KG1 (cell line): ENCODE measurements around the gene ARL4A.

Experiments used
- DNase-seq: peaks from one replicate; lab custom pipeline; 2025; lab: John Stamatoyannopoulos, UW

Gene ARL4A

DNA sequence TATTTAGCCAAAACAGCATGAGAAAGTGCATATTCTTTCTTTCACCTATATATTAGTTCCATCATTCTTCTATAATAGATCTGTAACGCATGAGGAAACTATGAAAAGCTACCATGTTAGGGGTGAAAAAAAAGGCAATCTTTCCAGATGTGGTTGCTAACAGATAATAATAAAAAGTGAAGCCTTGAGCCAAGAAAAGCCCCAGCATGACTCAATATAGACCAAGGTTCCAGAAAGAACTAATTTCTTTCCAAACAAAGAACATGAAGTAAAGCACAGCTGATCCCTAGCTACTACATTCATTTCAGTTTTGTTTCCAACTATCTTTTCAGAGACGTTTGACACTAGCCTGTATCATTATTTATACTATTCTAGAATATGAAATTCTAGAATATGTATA, 16.4 kb downstream of the ARL4A start:
- DNase-seq = no peak

DNA sequence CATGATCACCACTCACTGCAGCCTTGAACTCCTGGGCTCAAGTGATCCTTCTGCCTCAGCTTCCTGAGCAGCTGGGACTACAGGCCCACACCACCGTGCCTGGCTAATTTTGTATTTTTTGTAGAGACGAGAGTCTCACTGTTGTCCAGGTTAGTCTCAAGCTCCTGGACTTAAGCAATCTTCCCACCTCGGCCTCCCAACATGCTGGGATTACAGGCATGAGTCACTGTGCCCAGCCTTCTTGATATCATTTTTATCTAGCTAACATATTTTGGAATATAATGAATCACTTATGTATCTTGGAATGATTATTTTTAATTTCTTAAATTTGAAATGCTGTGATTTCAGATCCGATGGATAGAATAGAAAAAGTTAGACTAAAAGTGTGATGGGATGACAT, 18.4 kb downstream of the ARL4A start:
- DNase-seq = no peak

DNA sequence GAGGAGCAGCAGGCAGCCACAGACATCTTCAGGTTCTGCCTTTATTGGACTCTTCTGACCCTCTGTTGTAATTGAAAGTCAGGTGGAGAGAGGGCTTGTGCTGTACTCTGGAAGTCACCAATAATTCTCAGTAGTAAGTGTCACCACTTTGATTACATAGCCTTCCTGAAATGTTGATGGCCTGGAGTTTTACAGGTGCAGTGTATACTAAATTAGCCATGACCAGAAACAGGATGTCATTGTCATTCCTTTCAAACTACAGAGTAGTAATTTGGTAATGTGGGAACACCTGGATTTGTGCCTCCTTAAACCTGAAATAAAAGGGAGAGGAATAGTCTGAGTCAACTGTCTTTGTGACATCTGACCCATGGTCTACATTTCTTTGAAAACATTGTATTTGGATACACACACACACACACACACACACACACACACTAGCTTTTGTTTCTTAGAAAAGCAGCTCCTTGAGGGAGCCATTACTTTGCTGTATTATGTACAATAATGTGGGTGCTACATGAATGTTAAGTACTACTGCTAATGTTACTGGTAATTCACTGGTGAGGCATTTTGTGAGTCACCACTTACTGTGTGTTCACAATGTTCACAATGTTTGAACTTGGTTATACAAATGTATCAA, 19.6 kb downstream of the ARL4A start:
- DNase-seq = no peak

DNA sequence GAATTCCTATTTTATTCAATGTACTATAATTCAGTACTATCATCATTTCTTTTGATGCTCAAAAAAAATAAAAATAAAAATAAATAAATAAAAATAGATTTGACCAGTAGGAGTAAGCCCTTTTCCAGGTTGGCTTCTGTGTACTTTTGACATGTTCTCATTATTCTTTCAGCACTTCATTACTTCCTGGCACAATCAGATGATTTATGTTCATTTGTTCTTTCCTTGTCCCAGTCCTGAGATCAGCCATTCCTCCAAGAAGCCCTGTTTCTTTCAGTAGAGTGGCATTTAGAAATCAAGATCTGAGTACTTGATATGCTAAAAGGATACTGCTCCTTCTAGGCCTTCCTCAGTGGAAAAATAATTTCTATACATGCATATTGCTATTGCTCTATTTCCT, 20.9 kb downstream of the ARL4A start:
- DNase-seq = no peak

DNA sequence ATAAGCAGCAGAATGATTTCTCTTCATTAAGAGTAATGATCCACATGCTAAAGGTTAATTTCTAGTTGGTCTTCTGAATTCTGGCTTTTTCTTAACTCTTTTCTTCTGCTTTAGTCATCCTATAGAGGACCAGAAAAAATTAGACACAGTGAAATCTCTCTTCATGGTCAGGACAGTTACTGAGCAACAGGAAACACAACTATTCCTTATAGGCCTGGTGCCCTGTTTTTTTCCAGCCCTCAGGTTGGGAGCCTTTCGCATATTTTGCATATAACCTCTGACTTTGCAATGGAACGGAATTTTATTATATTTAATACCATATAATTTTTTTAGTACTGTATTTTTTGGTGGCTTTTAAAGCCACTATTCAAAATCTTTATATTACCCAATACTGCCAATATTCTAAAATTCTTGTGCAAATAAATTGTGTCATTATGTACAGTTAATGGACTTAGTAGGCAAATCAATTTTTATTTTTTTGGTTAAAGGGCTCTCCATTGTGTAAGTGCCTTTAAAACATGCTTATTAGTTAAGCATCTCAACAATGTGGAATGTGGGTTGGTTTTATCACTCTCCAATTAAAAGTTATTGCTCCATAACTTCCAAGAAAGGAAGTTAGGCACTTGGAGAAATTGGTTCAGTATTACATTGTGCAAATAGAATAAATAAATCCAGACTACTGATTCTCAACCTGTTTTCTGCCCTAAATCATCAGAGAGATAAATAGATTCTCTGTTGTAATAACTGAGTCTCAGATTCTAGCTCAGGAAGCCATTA, 22.5 kb downstream of the ARL4A start:
- no peak for DNase-seq

DNA sequence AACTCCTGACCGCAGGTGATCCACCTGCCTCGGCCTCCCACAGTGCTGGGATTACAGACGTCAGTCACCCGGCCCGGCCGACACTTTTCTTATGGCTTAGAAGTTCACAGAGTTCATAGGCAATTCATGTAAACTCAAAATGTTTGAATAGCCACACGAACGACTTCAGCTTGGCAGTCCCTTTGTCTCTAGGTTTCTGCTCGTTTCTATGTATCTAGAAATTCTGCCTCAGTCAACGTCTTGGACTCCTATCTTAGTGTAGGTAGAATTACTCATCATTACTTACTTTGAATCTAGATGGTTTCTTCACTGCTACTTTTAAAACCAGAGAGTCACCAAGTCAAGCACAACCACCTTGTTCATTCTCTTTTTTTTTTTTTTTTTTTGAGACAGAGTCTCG, 23.7 kb downstream of the ARL4A start:
- DNase-seq = no peak

DNA sequence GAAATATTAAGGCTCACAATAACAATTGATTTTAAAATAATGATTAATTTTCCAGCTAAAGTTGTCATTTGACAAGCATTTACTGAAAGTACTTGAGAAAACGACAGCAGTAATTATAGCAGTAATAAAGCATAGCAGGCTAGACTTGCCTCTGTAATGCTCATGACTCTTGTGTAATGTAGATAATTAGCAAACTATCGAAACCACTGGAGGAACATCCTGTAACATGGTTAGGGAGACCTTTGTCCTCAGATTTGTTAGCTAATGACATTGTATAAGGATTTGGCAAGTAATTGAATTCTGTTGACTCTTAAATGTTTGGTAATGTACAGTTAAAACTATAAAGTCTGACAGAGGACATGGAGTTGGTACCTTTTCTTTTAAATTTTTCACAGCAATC, 24.8 kb downstream of the ARL4A start:
- no peak for DNase-seq

DNA sequence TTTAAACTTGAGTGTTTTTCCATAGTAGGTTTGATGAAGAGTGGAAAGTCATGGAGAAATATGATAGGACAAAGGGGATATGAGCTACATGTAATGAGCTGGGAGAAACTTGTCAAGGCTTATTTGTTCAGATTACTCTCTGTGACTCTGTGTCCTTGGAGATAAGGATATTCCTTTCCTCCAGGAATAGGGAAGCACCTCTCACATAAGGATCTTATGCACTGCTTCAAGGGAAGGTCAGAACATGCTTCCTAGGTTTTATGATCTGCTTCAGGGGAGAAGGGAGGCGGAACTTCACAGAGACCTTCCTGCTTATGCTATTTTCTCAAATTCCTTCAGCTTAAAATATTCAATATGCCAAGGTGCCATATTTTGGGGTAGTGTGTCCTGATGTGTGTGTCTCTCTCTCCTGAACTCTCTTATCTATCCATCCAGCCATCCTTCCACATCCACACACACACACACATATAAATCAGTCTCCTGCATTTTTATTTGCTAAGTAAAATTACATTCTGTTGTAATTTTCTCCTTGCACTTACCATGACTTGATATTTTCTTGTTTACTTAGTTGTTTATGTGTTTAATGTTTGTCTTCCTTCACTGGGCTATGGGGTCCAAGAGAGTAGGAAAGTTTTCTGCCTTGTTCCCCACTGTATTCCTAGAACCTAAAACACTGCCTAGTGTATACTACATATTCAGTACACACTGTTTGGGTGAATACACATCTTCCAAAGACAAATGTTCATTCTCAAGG, 26.4 kb downstream of the ARL4A start:
- DNase-seq = no peak

DNA sequence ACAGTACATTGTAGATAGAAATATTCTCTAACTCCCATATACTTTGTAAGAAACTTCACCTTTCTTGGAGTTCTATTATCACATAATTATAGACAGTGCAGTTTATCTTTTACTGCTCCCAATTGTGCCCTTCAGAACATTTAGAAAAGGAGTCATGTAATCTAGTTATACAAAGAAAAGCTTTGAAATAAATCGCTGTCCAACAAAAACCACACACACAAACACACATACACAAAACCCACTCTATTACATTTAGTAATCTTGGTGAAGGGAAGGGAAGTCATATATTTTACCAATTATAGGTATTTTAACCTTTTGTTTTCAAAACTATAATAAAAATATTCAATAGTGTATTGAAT, 26.9 kb downstream of the ARL4A start:
- no peak for DNase-seq

DNA sequence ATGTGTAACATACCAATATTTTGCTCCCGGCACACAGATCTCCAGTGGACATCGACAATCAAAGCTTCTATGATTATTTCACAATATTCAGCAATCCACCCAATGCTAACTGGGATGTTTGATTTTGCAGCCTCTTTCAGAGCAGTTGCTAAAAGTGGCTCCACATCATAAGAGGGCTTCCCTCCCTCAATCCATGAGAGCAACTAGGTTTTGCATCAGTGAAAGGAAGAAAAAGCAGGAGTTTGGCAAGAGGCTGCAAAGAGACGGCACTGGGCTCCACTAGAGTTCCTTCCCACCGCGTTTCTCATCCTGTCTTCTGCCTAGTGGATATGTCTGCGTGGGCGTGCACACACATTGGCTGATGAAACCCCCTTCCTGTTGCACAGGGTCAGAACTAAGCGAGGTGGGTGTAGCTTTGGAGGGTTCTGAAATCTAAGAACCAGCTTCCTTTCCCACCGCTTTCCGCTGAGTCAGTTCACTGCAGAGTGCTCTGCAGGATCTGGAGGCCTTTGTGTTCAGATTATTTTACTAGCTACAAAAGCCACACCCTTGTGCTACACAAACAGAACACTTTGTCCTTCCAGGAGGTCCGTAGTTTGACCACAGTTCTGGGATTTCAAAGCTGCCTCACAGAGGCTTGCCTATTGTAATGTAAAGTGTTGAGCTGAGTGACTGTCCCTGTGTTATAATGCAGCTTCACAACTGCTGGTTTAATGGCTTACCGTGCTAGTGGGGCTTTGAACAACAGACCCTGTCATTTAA, 28.1 kb downstream of the ARL4A start:
- DNase-seq = no peak

DNA sequence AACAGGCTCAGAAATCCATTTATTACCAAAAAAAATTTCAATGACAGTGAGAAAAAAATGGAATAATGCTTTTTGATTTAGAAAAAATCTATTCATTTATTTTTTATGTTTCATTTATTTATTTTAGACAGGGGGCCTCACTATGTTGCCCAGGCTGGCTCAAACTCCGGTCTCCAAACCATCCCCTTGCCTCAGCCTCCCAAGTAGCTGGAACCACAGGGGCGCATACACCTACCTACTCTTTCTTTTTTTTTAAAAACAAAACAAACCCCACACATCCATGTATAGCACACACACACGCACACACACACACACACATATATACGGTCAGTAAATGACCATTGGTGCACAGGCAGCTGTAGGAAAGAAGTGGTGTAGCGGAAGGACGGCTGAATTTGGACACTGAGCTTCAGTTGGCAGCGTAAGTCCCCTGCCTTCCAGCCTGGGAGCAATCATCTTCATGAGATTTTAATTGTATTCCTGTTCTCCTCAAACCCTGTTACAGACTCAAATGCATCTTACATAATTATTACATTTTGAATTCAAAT, 28.8 kb downstream of the ARL4A start:
- DNase-seq = no peak

DNA sequence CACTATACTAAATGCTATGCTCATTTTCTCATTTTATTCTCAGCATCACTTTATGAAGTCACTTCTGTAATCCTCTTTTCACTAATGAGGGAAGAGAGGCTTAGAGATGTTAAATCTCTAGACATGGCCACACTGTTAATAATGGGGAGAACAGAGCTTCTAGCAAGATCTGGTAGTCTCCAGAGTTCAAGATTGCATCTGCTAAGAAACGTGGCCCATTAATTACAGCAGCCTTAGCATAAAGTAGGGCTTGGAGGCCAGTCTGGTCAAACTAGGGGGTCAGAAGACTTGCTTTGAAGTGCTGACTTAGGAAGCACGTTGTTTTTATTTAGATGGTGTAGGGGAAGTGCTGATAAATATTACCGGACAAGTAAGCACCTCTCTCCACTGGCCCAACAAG, 29.3 kb downstream of the ARL4A start:
- no peak for DNase-seq

DNA sequence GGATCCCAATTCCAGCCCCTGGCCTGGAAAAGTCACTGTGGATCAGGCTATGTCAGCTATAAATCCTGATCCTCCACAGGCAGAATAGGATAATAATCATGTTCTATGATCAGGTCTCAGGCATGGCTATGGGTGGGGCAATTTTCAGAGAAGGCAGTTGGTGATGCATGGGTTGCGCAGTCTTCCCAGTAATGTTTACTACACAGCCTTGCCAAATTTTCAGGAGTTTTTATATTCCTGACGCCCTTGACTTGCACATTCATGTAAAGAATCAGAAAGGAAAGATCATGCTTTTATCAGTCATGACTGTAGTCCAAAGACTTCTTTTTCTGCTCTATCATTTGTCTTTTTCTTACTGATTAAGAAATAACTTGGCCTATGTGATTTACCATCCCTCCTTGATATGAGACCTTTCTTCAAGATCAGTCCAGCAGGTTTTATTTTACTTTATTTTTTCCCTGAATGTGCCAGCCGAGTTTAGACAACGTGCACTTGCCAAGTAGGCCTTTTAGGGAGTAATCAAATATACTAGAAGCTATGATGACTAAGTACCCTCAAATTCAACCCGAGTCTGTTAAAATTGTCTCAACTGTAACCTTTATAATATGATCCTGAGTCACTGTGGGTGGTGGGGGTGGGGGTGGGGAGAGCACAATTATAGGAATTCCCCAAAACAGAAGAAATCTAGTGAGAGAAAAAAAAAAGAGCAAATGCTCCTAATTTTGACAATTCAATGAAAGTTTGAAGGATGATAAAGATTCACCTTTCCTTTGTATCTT, 31.9 kb downstream of the ARL4A start:
- DNase-seq = no peak

DNA sequence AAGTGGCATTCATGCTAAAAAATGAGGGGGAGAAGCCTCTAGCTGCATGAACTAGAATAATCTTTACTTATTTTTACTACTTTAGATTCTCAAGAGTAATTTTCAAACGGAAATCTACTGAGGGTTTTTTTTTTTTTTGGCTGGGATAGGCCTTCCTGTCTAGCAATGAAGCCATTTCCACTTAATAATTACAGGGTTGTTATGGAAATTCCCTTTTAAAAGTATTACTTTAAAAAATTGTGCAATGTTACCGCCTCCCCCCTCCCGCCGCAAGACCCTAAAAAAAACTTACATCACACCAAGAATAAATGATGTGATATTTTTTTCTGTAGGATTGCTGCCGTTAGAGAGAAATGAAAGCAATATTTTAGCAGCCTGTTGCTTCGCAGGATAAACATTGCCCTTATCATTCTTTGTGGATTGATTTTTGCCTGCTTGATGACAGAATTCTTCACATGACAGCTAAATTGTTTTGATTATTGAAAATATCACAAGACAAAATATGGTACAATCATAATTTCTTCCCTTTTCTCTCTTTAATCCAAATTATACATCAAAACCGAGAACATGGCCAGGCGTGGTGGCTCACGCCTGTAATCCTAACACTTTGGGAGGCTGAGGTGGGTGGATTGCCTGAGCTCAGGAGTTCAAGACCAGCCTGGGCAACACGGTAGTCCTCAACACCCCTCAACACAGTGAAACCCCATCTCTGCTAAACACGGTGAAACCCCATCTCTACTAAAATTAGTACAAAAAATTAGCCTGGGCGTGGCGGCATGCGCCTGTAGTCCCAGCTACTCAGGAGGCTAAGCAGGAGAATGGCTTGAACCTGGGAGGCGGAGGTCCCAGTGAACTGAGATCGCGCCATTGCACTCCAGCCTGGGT, 32.8 kb downstream of the ARL4A start:
- DNase-seq = no peak

DNA sequence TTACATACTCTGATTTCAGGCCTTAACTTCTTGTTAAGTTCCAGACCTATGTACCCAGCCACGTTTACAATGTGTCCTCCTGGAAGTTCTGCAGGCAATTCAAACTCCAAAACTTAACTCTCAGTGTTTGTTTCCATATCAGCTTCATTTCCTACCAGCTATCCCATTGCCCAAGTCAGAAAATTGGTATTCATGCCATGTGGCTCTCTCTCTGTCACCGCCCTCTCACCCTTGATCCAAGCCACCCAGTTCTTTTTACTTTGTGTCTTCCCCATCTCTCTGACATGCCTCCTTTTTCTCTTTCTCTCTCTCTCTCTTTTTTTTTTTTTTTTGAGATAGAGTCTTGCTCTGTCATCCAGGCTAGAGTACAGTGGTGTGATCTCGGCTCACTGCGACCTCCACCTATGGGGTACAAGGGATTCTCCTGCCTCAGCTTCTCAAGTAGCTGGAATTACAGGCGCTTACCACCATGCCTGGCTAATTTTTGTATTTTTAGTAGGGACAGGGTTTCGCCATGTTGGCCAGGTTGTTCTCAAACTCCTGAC, 33.9 kb downstream of the ARL4A start:
- DNase-seq = no peak

DNA sequence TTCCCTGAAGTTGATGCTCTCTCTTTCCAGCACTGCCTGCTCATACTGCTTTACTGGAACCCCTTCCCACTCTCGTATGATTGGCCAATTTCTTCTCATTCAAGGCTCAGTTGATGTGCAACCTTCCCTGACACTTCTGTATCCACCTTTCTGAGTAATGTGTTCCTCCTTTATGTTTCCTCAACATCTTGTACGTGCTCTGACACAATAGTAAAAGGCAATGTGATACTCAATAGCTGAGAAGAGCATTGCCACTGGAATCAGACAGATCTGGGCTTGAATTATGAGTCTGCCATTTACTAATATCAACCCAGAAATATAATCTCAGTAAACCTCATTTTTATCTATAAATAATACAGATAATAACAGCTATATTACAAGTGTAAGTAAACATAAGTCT, 34.7 kb downstream of the ARL4A start:
- DNase-seq = no peak

DNA sequence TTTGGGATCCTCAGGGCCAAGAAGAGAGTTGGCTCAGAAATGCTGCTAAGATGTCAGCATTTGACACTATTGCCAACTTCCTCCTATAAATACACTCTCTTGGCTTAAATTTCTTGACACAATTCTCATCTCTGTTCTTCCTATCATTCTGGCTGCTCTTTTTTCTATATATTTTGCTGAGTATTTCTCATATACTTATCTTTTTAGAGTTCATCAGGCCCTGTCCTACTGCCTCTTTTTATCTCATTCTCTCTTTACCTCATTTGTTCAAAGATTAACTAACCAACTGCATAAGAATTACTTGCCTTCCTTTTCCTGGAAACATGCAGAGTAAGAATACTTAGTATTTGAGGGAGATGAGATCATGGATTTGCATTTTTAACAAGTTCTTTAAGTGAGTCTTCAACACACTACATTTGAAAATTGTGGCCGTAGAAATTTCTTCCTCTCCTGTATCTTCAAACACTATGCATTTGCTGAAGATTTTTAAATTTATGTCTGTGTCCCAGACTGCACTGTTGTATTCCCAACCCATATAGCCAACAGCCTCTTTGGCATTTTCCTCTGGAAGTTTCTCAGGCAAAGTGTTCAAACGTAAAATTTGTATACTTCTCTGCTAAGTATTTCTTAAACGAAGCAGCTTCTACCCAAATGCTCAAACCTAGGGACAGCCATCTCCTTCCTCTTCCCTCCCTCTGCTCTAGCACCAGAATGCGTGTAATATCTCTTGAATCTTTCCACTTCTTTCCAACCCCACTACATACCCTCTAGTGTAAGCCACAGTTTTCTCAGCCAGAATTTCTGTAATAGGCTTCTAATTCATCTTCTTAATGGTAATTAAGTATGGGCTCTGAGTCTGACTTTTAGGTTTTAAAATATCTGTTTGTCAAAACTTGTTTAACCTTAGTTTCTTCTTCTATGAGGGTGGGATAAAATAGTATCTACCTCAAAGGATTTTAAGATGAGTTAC, 35.5 kb downstream of the ARL4A start:
- DNase-seq = no peak

DNA sequence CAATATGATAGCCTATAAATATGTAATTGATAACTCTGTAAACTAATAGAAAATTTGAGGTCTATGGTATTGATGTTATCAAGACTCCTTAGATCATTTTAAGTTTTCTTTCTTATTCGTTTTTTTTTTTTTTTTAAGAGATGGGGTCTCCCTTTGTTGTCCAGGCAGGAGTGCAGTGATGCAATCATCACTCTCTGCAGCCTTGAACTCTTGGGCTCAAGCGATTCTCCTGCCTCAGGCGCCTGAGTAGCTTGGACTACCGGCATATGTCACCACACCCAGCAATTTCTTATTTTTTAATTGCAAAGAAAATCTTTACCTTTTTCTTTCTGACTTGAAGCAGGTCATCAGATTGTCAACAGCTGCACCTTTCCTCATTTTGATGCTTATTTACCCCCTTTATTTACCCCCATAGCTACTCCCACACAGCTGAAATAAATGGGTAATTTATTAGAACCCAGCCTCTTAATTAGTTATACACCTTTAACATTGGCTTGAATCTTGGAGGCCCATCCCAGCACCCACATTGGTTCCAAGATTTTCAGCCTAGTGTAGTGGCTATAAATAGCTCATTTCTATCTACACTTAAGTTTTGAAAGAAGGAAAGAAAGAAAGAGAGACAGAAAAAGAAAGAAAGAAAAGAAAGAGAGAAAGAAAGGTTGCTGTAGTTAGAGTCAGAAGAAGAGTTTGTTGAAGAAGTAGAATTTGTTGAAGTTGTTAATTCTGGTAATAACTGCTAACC, 38.3 kb downstream of the ARL4A start:
- DNase-seq = no peak
